ENCODE results near the gene PROX2.

GRCh38 chr14:74904635-74905503 is 28.9 kb upstream of the PROX2 start:
- TF ChIP-seq CTCF (optimal IDR thresholded peaks at IDR 0.05 in 1 of 3, IDR thresholded peaks at IDR 0.05 in 1 of 3, conservative IDR thresholded peaks at IDR 0.05 in 1 of 3; ENCODE audit: extremely low read depth in 1 of 3, insufficient read depth in 2 of 3, low read length in 3 of 3) (no peak), EZH2 (IDR thresholded peaks at IDR 0.05; ENCODE audit: low read length) (no peak)
